ENCODE data around the gene TRIM7. TPM values are rescaled to one million over a fixed set of nuclear protein-coding genes. Genes with fewer than 3 reads are reported as not detected.

TRIM7 gene
- total and polyA plus RNA-seq, 2 experiments from 2014 or later = 0.53 to 0.56 TPM

DNA sequence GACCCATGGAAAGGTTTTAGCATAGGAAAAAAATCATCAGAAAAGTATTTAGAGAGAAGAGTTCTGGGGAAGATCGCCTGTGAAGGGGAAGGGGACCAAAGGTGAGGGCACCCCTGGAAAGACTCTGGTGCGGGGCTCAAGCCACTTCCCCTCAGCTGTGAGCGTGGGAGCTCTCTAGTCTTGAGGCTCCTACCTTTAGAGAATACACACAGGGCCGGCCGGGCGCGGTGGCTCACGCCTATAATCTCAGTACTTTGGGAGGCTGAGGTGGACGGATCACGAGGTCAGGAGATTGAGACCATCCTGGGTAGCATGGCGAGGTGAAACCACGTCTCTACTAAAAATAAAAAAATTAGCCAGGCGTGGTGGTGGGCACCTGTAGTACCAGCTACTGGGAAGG is 25.0 kb upstream of the TRIM7 start:
- H3K4me3 ChIP-seq = no peak overlapping the region
- no peaks in the 10 kb centered on the region; the same call in 1 of the 2 replicates for H4K20me1 ChIP-seq (replicated peaks; ENCODE audit: insufficient read depth)
- no peak overlapping the region for H3K4me2 ChIP-seq
- peaks cover 17% of the 10 kb centered on the region for H3K79me2 ChIP-seq (replicated peaks; ENCODE audit: insufficient read depth)
- Mint-ChIP-seq H3K4me3 (no peak overlapping the region; the same call in 2 of the 3 replicates), H3K4me1 (peaks cover 5% of the 10 kb centered on the region; the same call in 2 of the 3 replicates), H3K27me3 (ENCODE audit: insufficient read depth, low read depth, poor library complexity) (peaks cover 18% of the 10 kb centered on the region), H3K9me3 (peaks cover 4% of the 10 kb centered on the region; the same call in 1 of the 3 replicates), H3K36me3 (ENCODE audit: low read depth) (peaks cover 46% of the 10 kb centered on the region), H3K27ac (no peak overlapping the region; the same call in 1 of the 2 replicates)
- H3F3A ChIP-seq (replicated peaks; ENCODE audit: low read depth) = peaks cover 6% of the 10 kb centered on the region; the same call in 1 of the 2 replicates
- no peaks in the 10 kb centered on the region for H3K9me2 ChIP-seq (ENCODE audit: insufficient read depth)
- H3K27ac ChIP-seq (ENCODE audit: low read depth) = no peak overlapping the region
- no peaks in the 10 kb centered on the region; the same call in 1 of the 2 replicates for H3K4me1 ChIP-seq (ENCODE audit: insufficient read depth)
- ATAC-seq (no peak), DNase-seq (ENCODE audit: low spot score) (no peak)
- no peak for TF ChIP-seq ZNF331 (CRISPR knock-in tag; IDR thresholded peaks at IDR 0.05; ENCODE audit: low read depth)
- H2AFZ ChIP-seq = no peak overlapping the region
- no peaks in the 10 kb centered on the region for H3K27me3 ChIP-seq (ENCODE audit: insufficient read depth)
- peaks cover 14% of the 10 kb centered on the region for H3K36me3 ChIP-seq (ENCODE audit: insufficient read depth)

DNA sequence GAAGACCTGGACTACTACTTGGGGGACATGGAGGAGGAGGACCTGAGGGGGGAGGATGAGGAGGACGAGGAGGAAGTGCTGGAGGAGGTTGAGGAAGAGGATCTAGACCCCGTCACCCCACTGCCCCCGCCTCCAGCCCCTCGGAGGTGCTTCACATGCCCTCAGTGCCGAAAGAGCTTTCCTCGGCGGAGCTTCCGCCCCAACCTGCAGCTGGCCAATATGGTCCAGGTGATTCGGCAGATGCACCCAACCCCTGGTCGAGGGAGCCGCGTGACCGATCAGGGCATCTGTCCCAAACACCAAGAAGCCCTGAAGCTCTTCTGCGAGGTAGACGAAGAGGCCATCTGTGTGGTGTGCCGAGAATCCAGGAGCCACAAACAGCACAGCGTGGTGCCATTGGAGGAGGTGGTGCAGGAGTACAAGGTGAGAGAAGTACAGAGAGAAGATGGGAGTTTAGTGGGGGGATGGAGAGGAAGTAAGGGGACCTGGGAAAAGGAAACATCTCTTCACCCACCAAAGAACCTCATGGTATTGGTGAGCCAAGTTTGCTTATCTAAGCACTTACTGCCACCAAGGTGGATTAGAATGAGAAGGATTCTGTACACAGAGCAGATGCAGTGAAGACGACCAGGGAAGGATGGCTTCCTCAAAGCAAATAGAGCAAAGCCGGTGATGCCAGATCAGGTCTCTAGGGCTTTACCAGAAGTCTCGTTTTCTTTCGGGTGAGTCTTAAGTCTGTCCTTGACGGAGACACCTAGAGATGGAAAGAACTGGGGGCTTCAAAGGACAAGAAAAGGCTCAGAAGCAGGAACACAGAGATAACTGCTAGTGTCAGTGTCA is 19.6 kb upstream of the TRIM7 start:
- H3K27ac ChIP-seq (ENCODE audit: low read depth) = no peak overlapping the region
- no peaks in the 10 kb centered on the region for H3K27me3 ChIP-seq (ENCODE audit: insufficient read depth)
- H2AFZ ChIP-seq = no peak overlapping the region
- H3K27me3 Mint-ChIP-seq (ENCODE audit: insufficient read depth, low read depth, poor library complexity) = peaks cover 41% of the 10 kb centered on the region
- peak overlapping the region; percentile 97 for H3K27ac Mint-ChIP-seq
- peak overlapping the region; percentile 66 for H3K4me3 ChIP-seq
- peaks cover 25% of the 10 kb centered on the region for H3K79me2 ChIP-seq (replicated peaks; ENCODE audit: insufficient read depth)
- no peaks in the 10 kb centered on the region for H3K9me2 ChIP-seq (ENCODE audit: insufficient read depth)
- peak overlapping the region; percentile 99 for H3K4me3 Mint-ChIP-seq
- peaks cover 10% of the 10 kb centered on the region for H3K9me3 Mint-ChIP-seq
- H3K4me1 Mint-ChIP-seq = peaks cover 17% of the 10 kb centered on the region
- peaks cover 4% of the 10 kb centered on the region; the same call in 1 of the 2 replicates for H3F3A ChIP-seq (replicated peaks; ENCODE audit: low read depth)
- ATAC-seq (no peak), DNase-seq (ENCODE audit: low spot score) (no peak)
- no peaks in the 10 kb centered on the region; the same call in 1 of the 2 replicates for H4K20me1 ChIP-seq (replicated peaks; ENCODE audit: insufficient read depth)
- H3K4me1 ChIP-seq (ENCODE audit: insufficient read depth) = peaks cover 10% of the 10 kb centered on the region; the same call in 1 of the 2 replicates
- peaks cover 14% of the 10 kb centered on the region for H3K36me3 ChIP-seq (ENCODE audit: insufficient read depth)
- H3K4me2 ChIP-seq = peak overlapping the region; percentile 82
- peaks cover 20% of the 10 kb centered on the region for H3K36me3 Mint-ChIP-seq (ENCODE audit: low read depth)
- TF ChIP-seq, protein P1, sequence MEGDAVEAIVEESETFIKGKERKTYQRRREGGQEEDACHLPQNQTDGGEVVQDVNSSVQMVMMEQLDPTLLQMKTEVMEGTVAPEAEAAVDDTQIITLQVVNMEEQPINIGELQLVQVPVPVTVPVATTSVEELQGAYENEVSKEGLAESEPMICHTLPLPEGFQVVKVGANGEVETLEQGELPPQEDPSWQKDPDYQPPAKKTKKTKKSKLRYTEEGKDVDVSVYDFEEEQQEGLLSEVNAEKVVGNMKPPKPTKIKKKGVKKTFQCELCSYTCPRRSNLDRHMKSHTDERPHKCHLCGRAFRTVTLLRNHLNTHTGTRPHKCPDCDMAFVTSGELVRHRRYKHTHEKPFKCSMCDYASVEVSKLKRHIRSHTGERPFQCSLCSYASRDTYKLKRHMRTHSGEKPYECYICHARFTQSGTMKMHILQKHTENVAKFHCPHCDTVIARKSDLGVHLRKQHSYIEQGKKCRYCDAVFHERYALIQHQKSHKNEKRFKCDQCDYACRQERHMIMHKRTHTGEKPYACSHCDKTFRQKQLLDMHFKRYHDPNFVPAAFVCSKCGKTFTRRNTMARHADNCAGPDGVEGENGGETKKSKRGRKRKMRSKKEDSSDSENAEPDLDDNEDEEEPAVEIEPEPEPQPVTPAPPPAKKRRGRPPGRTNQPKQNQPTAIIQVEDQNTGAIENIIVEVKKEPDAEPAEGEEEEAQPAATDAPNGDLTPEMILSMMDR (conservative IDR thresholded peaks at IDR 0.05; ENCODE audit: low read depth in 2 of 2) = no peak
- TF ChIP-seq JUNB (IDR thresholded peaks at IDR 0.05; ENCODE audit: unreplicated experiment) (no peak), EZH2 (IDR thresholded peaks at IDR 0.05; ENCODE audit: low read depth, unreplicated experiment) (no peak), ZNF331 (CRISPR knock-in tag; IDR thresholded peaks at IDR 0.05; ENCODE audit: low read depth) (no peak), ZNF114 (CRISPR knock-in tag; IDR thresholded peaks at IDR 0.05) (no peak), EZH2phosphoT487 (IDR thresholded peaks at IDR 0.05; ENCODE audit: unreplicated experiment) (no peak), POLR2AphosphoS5 (IDR thresholded peaks at IDR 0.05; ENCODE audit: low read depth) (no peak), CREB1 (CRISPR knock-in tag; IDR thresholded peaks at IDR 0.05; ENCODE audit: low read depth) (no peak)
- TF ChIP-seq, protein P2, sequence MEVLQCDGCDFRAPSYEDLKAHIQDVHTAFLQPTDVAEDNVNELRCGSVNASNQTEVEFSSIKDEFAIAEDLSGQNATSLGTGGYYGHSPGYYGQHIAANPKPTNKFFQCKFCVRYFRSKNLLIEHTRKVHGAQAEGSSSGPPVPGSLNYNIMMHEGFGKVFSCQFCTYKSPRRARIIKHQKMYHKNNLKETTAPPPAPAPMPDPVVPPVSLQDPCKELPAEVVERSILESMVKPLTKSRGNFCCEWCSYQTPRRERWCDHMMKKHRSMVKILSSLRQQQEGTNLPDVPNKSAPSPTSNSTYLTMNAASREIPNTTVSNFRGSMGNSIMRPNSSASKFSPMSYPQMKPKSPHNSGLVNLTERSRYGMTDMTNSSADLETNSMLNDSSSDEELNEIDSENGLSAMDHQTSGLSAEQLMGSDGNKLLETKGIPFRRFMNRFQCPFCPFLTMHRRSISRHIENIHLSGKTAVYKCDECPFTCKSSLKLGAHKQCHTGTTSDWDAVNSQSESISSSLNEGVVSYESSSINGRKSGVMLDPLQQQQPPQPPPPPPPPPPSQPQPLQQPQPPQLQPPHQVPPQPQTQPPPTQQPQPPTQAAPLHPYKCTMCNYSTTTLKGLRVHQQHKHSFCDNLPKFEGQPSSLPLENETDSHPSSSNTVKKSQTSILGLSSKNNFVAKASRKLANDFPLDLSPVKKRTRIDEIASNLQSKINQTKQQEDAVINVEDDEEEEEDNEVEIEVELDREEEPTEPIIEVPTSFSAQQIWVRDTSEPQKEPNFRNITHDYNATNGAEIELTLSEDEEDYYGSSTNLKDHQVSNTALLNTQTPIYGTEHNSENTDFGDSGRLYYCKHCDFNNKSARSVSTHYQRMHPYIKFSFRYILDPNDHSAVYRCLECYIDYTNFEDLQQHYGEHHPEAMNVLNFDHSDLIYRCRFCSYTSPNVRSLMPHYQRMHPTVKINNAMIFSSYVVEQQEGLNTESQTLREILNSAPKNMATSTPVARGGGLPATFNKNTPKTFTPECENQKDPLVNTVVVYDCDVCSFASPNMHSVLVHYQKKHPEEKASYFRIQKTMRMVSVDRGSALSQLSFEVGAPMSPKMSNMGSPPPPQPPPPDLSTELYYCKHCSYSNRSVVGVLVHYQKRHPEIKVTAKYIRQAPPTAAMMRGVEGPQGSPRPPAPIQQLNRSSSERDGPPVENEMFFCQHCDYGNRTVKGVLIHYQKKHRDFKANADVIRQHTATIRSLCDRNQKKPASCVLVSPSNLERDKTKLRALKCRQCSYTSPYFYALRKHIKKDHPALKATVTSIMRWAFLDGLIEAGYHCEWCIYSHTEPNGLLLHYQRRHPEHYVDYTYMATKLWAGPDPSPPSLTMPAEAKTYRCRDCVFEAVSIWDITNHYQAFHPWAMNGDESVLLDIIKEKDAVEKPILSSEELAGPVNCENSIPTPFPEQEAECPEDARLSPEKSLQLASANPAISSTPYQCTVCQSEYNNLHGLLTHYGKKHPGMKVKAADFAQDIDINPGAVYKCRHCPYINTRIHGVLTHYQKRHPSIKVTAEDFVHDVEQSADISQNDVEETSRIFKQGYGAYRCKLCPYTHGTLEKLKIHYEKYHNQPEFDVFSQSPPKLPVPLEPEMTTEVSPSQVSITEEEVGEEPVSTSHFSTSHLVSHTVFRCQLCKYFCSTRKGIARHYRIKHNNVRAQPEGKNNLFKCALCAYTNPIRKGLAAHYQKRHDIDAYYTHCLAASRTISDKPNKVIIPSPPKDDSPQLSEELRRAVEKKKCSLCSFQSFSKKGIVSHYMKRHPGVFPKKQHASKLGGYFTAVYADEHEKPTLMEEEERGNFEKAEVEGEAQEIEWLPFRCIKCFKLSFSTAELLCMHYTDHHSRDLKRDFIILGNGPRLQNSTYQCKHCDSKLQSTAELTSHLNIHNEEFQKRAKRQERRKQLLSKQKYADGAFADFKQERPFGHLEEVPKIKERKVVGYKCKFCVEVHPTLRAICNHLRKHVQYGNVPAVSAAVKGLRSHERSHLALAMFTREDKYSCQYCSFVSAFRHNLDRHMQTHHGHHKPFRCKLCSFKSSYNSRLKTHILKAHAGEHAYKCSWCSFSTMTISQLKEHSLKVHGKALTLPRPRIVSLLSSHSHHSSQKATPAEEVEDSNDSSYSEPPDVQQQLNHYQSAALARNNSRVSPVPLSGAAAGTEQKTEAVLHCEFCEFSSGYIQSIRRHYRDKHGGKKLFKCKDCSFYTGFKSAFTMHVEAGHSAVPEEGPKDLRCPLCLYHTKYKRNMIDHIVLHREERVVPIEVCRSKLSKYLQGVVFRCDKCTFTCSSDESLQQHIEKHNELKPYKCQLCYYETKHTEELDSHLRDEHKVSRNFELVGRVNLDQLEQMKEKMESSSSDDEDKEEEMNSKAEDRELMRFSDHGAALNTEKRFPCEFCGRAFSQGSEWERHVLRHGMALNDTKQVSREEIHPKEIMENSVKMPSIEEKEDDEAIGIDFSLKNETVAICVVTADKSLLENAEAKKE (CRISPR knock-in tag; IDR thresholded peaks at IDR 0.05) = no peak
